HEK293T (cell line): ENCODE measurements around the gene MGAT5B.

ENCODE experiments used
- CTBP1 ChIP-seq: fragments of 450-650 bp; IDR thresholded peaks from 2 replicates; pipeline ENCODE4 v1.6.1; 2016; ENCODE audit warnings: borderline replicate concordance
- ELF4 ChIP-seq: fragments of 450-650 bp; IDR thresholded peaks from 2 replicates; pipeline ENCODE4 v1.6.1; 2017; ENCODE audit warnings: antibody characterized with exemption
- FOXK2 ChIP-seq: fragments of 450-650 bp; IDR thresholded peaks from 2 replicates; pipeline ENCODE4 v1.6.1; 2016; ENCODE audit warnings: mild to moderate bottlenecking
- HDGF ChIP-seq: fragments of 450-650 bp; IDR thresholded peaks from 2 replicates; pipeline ENCODE4 v1.6.1; 2017; ENCODE audit warnings: antibody characterized with exemption, borderline replicate concordance
- NFRKB ChIP-seq: fragments of 450-650 bp; IDR thresholded peaks from 2 replicates; pipeline ENCODE4 v1.6.1; 2016; ENCODE audit warnings: mild to moderate bottlenecking, moderate library complexity
- SP1 ChIP-seq: fragments of 450-650 bp; IDR thresholded peaks from 2 replicates; pipeline ENCODE4 v1.6.1; 2017
- TARDBP ChIP-seq: fragments of 450-650 bp; IDR thresholded peaks from 2 replicates; pipeline ENCODE4 v1.6.1; 2016

- TF ChIP-seq HDGF (no peak), SP1 (no peak), FOXK2 (no peak), TARDBP (no peak), ELF4 (no peak), CTBP1 (no peak), NFRKB (no peak)
These were observed 2.0 kb upstream of the MGAT5B start for GRCh38 chr17:76866203-76866602.
